Erythroblast (primary cell): Measurements from ENCODE around the gene TUBB2A.

Experiments used
- GATA1 ChIP-seq: IDR thresholded peaks from 2 replicates; pipeline ENCODE4 v1.6.1; 2011; ENCODE audit warnings: low read depth, mild to moderate bottlenecking, control low read depth, low read length, moderate library complexity
- POLR2A ChIP-seq: IDR thresholded peaks from 2 replicates; pipeline ENCODE4 v1.6.1; 2011; ENCODE audit warnings: mild to moderate bottlenecking, low read length

- TF ChIP-seq POLR2A = no peak
- no peak for TF ChIP-seq GATA1
Observed at GRCh38 chr6:3109761-3110160, 47.6 kb downstream of the TUBB2A start.
